ENCODE results near the gene SPDYE4. TPM values are rescaled to one million over a fixed set of nuclear protein-coding genes. Genes with fewer than 3 reads are reported as not detected.

SPDYE4 gene
- total RNA-seq, 1 donor from 2014 or later, result not detected

DNA sequence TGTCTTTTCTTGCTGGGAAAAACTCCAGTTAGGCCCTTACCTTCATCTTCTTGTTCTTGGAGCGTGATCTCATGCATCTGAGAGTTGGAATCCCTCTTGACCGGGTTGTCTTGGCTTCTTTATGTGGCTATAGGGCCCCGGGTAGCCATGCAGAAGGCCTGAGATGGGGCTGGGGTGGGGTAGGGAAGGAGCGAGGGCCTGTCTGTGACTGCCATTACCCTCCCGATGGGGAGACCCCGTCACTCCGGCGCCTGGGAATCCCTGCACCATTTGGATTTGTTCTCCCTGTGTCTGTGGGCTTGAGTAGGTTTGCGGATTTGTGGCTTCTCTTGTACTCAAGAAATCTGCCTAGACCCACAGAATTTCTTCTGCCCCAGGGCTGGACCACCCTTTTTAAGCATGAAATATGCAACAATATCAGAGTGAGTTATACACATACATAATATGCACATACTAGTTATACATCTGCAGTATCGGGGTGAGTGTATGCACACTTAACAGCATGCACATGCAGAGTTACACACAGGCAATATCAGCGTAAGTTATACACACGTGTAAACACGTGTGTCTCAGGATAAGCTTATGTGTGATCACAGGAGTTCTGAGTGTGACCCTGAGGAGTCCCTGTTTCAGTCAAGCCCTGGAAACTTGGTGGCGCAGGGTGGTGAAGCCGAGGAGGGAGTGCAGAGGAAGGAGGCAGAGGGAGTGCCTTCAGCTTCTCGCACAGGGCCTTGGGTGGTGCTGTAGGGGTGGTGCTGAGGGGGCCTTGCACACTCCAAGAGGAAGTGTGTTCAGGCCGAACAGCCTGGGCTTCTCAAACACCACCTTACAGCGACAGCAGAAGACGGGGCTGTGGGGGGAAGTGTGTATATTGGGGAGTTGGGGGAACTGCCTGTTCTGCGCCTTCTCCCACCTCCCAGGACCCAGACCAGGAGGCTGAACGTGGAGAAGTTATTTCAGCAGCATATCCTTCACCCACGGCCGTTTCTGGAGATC lies 32.2 kb downstream of the SPDYE4 start:
- no peak for DNase-seq
- Histone ChIP-seq H3K27ac (replicated peaks) (no peak overlapping the region), H3K9me3 (replicated peaks) (no peaks in the 10 kb centered on the region), H3K4me3 (no peak overlapping the region), H3K4me1 (no peaks in the 10 kb centered on the region), H3K36me3 (no peaks in the 10 kb centered on the region), H3K27me3 (ENCODE audit: low read depth) (no peaks in the 10 kb centered on the region)
- TF ChIP-seq, protein P1, sequence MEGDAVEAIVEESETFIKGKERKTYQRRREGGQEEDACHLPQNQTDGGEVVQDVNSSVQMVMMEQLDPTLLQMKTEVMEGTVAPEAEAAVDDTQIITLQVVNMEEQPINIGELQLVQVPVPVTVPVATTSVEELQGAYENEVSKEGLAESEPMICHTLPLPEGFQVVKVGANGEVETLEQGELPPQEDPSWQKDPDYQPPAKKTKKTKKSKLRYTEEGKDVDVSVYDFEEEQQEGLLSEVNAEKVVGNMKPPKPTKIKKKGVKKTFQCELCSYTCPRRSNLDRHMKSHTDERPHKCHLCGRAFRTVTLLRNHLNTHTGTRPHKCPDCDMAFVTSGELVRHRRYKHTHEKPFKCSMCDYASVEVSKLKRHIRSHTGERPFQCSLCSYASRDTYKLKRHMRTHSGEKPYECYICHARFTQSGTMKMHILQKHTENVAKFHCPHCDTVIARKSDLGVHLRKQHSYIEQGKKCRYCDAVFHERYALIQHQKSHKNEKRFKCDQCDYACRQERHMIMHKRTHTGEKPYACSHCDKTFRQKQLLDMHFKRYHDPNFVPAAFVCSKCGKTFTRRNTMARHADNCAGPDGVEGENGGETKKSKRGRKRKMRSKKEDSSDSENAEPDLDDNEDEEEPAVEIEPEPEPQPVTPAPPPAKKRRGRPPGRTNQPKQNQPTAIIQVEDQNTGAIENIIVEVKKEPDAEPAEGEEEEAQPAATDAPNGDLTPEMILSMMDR (IDR thresholded peaks at IDR 0.05; ENCODE audit: borderline replicate concordance), result no peak
- intact Hi-C loops (cut with micrococcal nuclease), result no loop called here

DNA sequence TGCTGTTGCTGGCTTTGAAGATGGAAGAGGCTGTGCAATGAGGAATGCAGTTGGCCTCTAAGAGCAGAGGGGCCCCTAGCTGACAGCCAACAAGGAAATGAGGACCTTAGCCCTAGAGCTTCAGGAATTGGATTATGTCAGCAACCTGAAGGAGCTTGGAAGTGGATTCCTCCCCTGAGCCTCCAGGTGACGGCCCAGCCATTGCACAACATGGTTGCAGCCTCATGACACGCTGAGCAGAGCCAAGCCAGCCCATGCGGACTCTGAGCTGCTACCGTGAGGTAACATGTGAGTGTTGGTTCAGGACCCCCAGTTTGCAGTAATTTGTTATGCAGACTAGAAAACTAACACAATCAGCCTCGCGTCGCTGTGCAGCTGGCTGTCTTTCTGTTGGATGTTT lies 33.9 kb downstream of the SPDYE4 start:
- H3K27me3 ChIP-seq (ENCODE audit: low read depth), result no peaks in the 10 kb centered on the region
- H3K9me3 ChIP-seq (replicated peaks), result no peaks in the 10 kb centered on the region
- no peaks in the 10 kb centered on the region for H3K36me3 ChIP-seq
- H3K4me3 ChIP-seq, result no peak overlapping the region
- no peaks in the 10 kb centered on the region for H3K4me1 ChIP-seq
- H3K27ac ChIP-seq (replicated peaks), result no peak overlapping the region
- intact Hi-C loops (cut with micrococcal nuclease), result no loop called here
- TF ChIP-seq, protein P1 (IDR thresholded peaks at IDR 0.05; ENCODE audit: borderline replicate concordance), result no peak
- DNase-seq, result no peak

DNA sequence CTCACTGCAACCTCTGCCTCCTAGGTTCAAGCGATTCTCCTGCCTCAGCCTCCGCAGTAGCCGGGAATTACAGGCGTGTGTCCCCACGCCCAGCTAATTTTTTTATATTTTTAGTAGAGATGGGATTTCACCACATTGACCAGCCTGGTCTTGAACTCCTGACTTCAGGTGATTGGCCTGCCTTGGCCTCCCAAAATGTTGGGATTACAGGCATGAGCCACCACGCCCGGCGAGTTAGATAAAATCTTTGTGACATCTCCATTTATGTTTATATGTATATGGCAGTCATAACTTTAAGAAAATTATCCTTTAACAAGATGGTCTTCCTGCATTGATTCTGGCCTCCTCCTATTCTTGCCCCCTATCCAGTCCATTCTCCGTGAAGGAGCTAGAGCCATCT lies 37.8 kb downstream of the SPDYE4 start:
- no peaks in the 10 kb centered on the region for H3K36me3 ChIP-seq
- no peaks in the 10 kb centered on the region for H3K4me1 ChIP-seq
- TF ChIP-seq, protein P1 (IDR thresholded peaks at IDR 0.05; ENCODE audit: borderline replicate concordance), result no peak
- no peak overlapping the region for H3K4me3 ChIP-seq
- H3K27ac ChIP-seq (replicated peaks), result no peak overlapping the region
- H3K27me3 ChIP-seq (ENCODE audit: low read depth), result no peaks in the 10 kb centered on the region
- intact Hi-C loops (cut with micrococcal nuclease), result no loop called here
- DNase-seq, result no peak
- no peaks in the 10 kb centered on the region for H3K9me3 ChIP-seq (replicated peaks)

DNA sequence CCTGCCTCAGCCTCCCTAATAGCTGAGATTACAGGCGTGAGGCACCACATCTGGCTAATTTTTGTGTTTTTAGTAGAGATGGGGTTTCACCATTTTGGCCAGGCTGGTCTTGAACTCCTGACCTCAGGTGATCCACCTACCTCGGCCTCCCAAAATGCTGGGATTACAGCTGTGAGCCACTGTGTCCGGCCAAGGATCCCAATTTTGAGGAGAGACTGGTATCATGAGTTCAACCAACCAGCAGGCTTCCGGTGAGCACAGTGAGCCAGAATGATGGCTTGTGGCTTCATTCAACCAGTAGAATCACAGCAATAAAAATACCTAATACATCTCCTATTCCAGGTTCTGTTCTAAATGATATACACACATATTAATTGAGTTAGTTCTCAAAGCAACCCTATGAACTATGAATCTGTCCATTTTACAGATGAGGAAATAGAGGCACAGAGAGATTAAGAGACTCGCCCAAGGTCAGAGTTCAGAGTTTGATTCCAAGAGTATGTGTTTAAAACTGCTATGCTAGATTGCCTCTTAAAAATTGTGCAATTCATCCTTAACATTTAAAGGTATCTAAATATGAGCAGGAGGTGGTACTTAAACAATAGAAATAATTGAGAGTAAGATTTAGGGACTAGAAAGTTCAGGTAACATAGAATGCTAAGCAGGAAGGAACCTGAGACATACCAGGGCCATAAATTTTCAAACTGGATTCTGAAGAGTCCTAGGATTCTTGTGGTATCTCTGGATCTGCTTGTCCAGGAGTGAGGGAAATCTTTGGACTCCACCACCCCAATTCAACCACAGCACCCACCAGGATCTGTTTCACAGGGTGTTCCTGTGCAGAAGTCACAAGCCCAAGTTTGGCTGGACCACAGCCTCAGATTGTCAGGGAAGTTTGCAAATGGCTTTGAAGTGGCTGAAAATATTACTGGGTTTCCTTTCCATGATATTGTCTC lies 38.8 kb downstream of the SPDYE4 start:
- Histone ChIP-seq H3K27ac (replicated peaks) (no peak overlapping the region), H3K27me3 (ENCODE audit: low read depth) (no peaks in the 10 kb centered on the region), H3K9me3 (replicated peaks) (no peaks in the 10 kb centered on the region), H3K4me3 (no peak overlapping the region), H3K36me3 (no peaks in the 10 kb centered on the region), H3K4me1 (no peaks in the 10 kb centered on the region)
- no peak for DNase-seq
- intact Hi-C loops (cut with micrococcal nuclease), result no loop called here
- TF ChIP-seq, protein P1 (IDR thresholded peaks at IDR 0.05; ENCODE audit: borderline replicate concordance), result no peak

DNA sequence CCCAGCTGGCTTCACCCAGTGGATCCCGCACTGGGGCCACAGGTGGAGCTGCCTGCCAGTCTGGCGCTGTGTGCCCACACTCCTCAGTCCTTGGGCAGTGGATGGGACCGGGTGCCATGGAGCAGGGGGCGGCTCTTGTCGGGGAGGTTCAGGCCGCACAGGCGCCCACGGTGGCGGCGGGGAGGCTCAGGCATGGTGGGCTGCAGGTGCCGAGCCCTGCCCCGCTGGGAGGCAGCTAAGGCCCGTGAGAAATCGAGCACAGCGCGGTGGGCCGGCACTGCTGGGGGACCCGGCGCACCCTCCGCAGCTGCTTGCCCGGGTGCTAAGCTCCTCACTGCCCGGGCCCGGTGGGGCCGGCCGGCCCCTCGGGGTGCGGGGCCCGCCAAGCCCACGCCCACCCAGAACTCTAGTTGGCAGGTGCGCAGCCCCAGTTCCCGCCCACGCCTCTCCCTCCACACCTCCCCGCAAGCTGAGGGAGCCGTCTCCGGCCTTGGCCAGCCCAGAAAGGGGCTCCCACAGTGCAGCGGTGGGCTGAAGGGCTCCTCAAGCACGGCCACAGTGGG lies 40.3 kb downstream of the SPDYE4 start:
- TF ChIP-seq, protein P1 (IDR thresholded peaks at IDR 0.05; ENCODE audit: borderline replicate concordance), result no peak
- H3K4me1 ChIP-seq, result no peaks in the 10 kb centered on the region
- intact Hi-C loops (cut with micrococcal nuclease), result no loop called here
- H3K36me3 ChIP-seq, result no peaks in the 10 kb centered on the region
- no peak overlapping the region for H3K27ac ChIP-seq (replicated peaks)
- no peak overlapping the region for H3K4me3 ChIP-seq
- H3K9me3 ChIP-seq (replicated peaks), result no peaks in the 10 kb centered on the region
- H3K27me3 ChIP-seq (ENCODE audit: low read depth), result no peaks in the 10 kb centered on the region
- DNase-seq, result no peak

Measured in left ventricle myocardium inferior (tissue), 1 donor.